CD4-positive, alpha-beta T cell (primary cell): ENCODE results near the gene SRP54. TPM values are rescaled to one million over a fixed set of nuclear protein-coding genes. Genes with fewer than 3 reads are reported as not detected.

Experiments
- ATAC-seq: fragments of 200-7000 bp; cut with Tn5 transposase; one replicate; pipeline ENCODE4 v1.10.0; 2022; ENCODE audit warnings: mild to moderate bottlenecking; ENCODE audit not compliant: poor library complexity
- CTCF ChIA-PET: fragments of 350-600 bp; sonication (Branson Sonifier 250); formaldehyde crosslinking; loops from one replicate; lab custom pipeline; 2021; ENCODE audit warnings: antibody characterized with exemption, inconsistent platforms; lab: Charles Lee
- POLR2A ChIA-PET: fragments of 350-600 bp; sonication (Branson Sonifier 250); formaldehyde crosslinking; loops from one replicate; lab custom pipeline; 2021; ENCODE audit warnings: antibody characterized with exemption, inconsistent platforms; lab: Charles Lee
- DNase-seq, 14 experiments: peaks; one replicate each; pipeline ENCODE4 v3.0.0-alpha.2; 2013 to 2020; ENCODE audit warnings: mixed read lengths in 2 of 14
- H3K27ac ChIP-seq, 2 donors: one replicate each; pipeline versions ENCODE4 v1.5.1 to v1.7.0; 2013; ENCODE audit warnings: low read length in 2 of 2, low read depth in 1 of 2, mild to moderate bottlenecking in 1 of 2
- H3K27me3 ChIP-seq, 2 experiments: 1 replicate in 1 of 2; 2 replicates in 1 of 2; pipeline versions ENCODE4 v1.6.1 to v1.7.0; 2013; ENCODE audit warnings: low read length in 2 of 2, control low read depth in 1 of 2, mild to moderate bottlenecking in 1 of 2, moderate library complexity in 1 of 2; ENCODE audit not compliant: insufficient read depth in 2 of 2, control insufficient read depth in 1 of 2
- H3K36me3 ChIP-seq: one replicate; pipeline ENCODE4 v1.6.1; 2013; ENCODE audit warnings: low read length, control low read depth; ENCODE audit not compliant: insufficient read depth
- H3K4me1 ChIP-seq: one replicate; pipeline ENCODE4 v1.6.1; 2013; ENCODE audit warnings: low read length, control low read depth; ENCODE audit not compliant: insufficient read depth
- H3K4me3 ChIP-seq: one replicate; pipeline ENCODE4 v1.5.1; 2013; ENCODE audit warnings: mild to moderate bottlenecking, low read length, moderate library complexity
- H3K9me3 ChIP-seq, 2 experiments: 1 replicate in 1 of 2; 2 replicates in 1 of 2; pipeline versions ENCODE4 v1.6.1 to v1.7.0; 2013; ENCODE audit warnings: low read length in 2 of 2, mild to moderate bottlenecking in 2 of 2, control low read depth in 1 of 2, moderate library complexity in 1 of 2; ENCODE audit not compliant: control insufficient read depth in 1 of 2, insufficient read depth in 1 of 2
- H3K27ac Mint-ChIP-seq: one replicate; pipeline ENCODE4 v1.8.0; 2020; ENCODE audit warnings: mixed read lengths
- H3K27me3 Mint-ChIP-seq: one replicate; pipeline ENCODE4 v1.8.0; 2021; ENCODE audit warnings: mixed read lengths
- H3K36me3 Mint-ChIP-seq: one replicate; pipeline ENCODE4 v1.8.0; 2021; ENCODE audit warnings: low read depth, mixed read lengths
- H3K4me1 Mint-ChIP-seq: one replicate; pipeline ENCODE4 v1.8.0; 2021; ENCODE audit warnings: low read depth, mixed read lengths
- H3K4me3 Mint-ChIP-seq: one replicate; pipeline ENCODE4 v1.8.0; 2020; ENCODE audit warnings: mild to moderate bottlenecking, mixed read lengths
- H3K9me3 Mint-ChIP-seq: one replicate; pipeline ENCODE4 v1.8.0; 2020; ENCODE audit warnings: mixed read lengths
- intact Hi-C, 2 experiments: fragments of 100-400 bp; cut with DNase I in 1 of 2; cut with micrococcal nuclease in 1 of 2; formaldehyde crosslinking; loops; one replicate each; pipeline versions ENCODE4 v1.15.1 to v1.9.0; 2023 to 2025; cut with DNase I, micrococcal nuclease
- total RNA-seq, 174 experiments: library from RNA in 2 of 174; stranded (reverse) in 2 of 174; gene quantifications; one replicate each; pipeline ENCODE4 v1.2.3 and lab custom pipeline; 2021 to 2026
- TF ChIP-seq, protein P1 (sequence below): fragments of 200-600 bp; IDR thresholded peaks from one replicate; pipeline ENCODE4 v1.8.0; 2022; ENCODE audit warnings: antibody characterized with exemption, mild to moderate bottlenecking

The SRP54 gene
- total RNA-seq, 2 experiments from 2014 or later, result 30.3 to 32.7 TPM

DNA sequence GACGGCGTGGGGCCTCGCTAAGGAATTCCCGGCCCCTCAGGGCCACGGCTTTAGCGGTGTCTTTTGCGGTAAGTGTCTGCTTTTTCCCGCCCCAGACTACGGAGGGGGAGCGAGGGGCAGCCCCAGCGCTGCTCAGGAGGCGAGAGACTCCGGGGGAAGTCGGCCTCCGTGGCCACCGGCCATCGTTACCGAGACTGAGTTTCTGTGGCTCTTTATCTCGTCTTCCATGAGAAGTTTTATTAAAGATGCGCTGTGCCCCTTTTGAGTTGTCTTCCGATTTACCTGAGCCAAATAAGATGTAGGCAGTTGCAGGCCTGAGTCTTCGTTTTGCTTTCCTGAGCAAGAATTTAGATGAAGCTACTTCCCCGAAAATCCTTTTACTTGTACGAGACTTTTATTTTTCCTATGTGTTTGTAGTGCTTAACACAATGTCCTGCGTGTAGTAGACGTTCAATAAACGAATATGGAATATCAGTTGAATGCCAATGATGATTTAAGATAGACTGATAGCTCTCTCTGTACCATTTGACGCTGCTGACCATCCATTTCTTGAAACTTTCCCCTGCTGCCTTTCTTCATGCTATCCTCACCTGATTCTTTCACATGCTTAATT, 462 bp downstream of the SRP54 start:
- Histone ChIP-seq H3K4me3 (peak overlapping the region; percentile 81), H3K36me3 (no peaks in the 10 kb centered on the region), H3K27me3 (no peaks in the 10 kb centered on the region), H3K27ac (peak overlapping the region; percentile 96 to 99), H3K9me3 (no peaks in the 10 kb centered on the region), H3K4me1 (peaks cover 38% of the 10 kb centered on the region)
- peak; percentile 3 for ATAC-seq
- Mint-ChIP-seq H3K4me1 (peaks cover 15% of the 10 kb centered on the region), H3K9me3 (no peaks in the 10 kb centered on the region), H3K27me3 (no peaks in the 10 kb centered on the region), H3K4me3 (no peak overlapping the region), H3K27ac (no peak overlapping the region), H3K36me3 (peaks cover 6% of the 10 kb centered on the region)
- intact Hi-C loops, result loop anchor here (2.0 to 5.0 kb wide), 7 partner anchors 108 to 844 kb away; partner anchors contain the start of genes BAZ1A (in 1 of the 2), BRMS1L (in 1 of the 2), NFKBIA (in 1 of the 2) and PRORP (in 1 of the 2)
- POLR2A ChIA-PET, result interaction anchor here (0.7 to 6.0 kb wide), 36 partner anchors 10 to 1337 kb away, joined by 3 to 172 read pairs (median 5); partner anchors contain the start of genes BAZ1A, CFL2, FAM177A1 and MBIP
- DNase-seq, result no peak
- CTCF ChIA-PET, result interaction anchor here (0.5 to 2.9 kb wide), 4 partner anchors 63 to 428 kb away, joined by 3 to 7 read pairs (median 4); partner anchors contain the start of gene FAM177A1
- TF ChIP-seq, protein P1, sequence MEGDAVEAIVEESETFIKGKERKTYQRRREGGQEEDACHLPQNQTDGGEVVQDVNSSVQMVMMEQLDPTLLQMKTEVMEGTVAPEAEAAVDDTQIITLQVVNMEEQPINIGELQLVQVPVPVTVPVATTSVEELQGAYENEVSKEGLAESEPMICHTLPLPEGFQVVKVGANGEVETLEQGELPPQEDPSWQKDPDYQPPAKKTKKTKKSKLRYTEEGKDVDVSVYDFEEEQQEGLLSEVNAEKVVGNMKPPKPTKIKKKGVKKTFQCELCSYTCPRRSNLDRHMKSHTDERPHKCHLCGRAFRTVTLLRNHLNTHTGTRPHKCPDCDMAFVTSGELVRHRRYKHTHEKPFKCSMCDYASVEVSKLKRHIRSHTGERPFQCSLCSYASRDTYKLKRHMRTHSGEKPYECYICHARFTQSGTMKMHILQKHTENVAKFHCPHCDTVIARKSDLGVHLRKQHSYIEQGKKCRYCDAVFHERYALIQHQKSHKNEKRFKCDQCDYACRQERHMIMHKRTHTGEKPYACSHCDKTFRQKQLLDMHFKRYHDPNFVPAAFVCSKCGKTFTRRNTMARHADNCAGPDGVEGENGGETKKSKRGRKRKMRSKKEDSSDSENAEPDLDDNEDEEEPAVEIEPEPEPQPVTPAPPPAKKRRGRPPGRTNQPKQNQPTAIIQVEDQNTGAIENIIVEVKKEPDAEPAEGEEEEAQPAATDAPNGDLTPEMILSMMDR, result no peak

DNA sequence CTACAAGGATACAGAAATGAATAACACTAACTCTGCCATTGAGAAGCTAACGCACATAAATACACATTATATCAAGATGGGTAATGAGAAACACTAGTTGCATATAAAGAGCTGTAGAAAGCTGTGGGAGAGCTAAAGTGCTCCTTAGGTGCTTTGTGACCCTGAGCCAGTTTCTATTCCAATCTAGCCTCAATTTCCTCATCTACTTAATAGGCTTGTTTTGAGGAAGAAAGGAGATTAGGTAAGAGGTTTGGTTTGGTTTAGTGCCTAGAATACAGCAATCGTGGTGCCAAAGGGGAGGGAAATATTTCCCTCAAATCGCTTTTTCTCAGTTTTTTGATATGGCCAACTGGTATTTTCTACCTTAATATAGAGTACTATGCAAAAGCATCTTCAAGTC, 994 bp downstream of the SRP54 start:
- peaks cover 38% of the 10 kb centered on the region for H3K4me1 ChIP-seq
- POLR2A ChIA-PET, result interaction anchor here (0.9 to 6.0 kb wide), 13 partner anchors 12 to 421 kb away, joined by 3 to 172 read pairs (median 16); partner anchors contain the start of genes BAZ1A, FAM177A1, NFKBIA and PPP2R3C
- peak overlapping the region; percentile 81 for H3K4me3 ChIP-seq

DNA sequence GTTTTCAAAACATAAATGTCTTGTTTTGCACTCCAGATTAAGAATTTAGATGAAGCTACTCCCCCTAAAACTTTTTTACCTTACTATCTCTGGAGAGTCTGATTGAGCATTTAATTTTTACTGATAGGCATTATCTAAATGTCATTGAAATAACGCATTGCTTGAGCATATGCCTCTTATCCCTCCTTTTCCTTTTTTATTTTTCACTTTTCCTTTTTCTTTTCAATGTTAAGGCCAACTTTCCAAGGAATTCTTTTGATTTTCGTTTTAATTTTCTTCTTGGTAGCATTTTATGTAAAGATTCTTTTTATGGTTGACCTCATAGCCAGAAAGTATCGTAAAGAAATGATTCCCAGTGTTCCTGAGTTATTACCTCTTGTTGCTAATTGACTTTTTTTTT, 2.9 kb downstream of the SRP54 start:
- Mint-ChIP-seq H3K27ac (no peak overlapping the region), H3K4me1 (peaks cover 31% of the 10 kb centered on the region), H3K4me3 (no peak overlapping the region), H3K27me3 (no peaks in the 10 kb centered on the region), H3K36me3 (peaks cover 6% of the 10 kb centered on the region), H3K9me3 (no peaks in the 10 kb centered on the region)
- CTCF ChIA-PET, result no interaction called here
- DNase-seq (no peak), ATAC-seq (no peak)
- H3K4me1 ChIP-seq, result peaks cover 31% of the 10 kb centered on the region
- H3K9me3 ChIP-seq, result no peaks in the 10 kb centered on the region
- no peaks in the 10 kb centered on the region for H3K36me3 ChIP-seq
- TF ChIP-seq, protein P1, result no peak
- POLR2A ChIA-PET, result no interaction called here
- no peaks in the 10 kb centered on the region for H3K27me3 ChIP-seq
- intact Hi-C loops, result loop anchor here in 1 of 2 experiments (5.0 kb wide), 1 partner anchor 353 kb away; the partner anchor contains the start of gene SNX6
- H3K4me3 ChIP-seq, result no peak overlapping the region
- H3K27ac ChIP-seq, result no peak overlapping the region

More for the DNA sequence above, 994 bp downstream of the SRP54 start:
- CTCF ChIA-PET, result interaction anchor here (1.3 kb wide), 1 partner anchor 63 kb away, joined by 4 read pairs; the partner anchor contains the start of gene FAM177A1
- Histone ChIP-seq H3K36me3 (no peaks in the 10 kb centered on the region), H3K27me3 (no peaks in the 10 kb centered on the region), H3K27ac (peak overlapping the region in 1 of 2 donors; percentile 99), H3K9me3 (no peaks in the 10 kb centered on the region)
- DNase-seq, result peak in 1 of 14 experiments; percentile 14
- H3K36me3 Mint-ChIP-seq, result peaks cover 6% of the 10 kb centered on the region
- peaks cover 17% of the 10 kb centered on the region for H3K4me1 Mint-ChIP-seq
- no peaks in the 10 kb centered on the region for H3K27me3 Mint-ChIP-seq
- no peak overlapping the region for H3K27ac Mint-ChIP-seq
- H3K4me3 Mint-ChIP-seq, result no peak overlapping the region
- no peak for ATAC-seq
- TF ChIP-seq, protein P1, result no peak
- intact Hi-C loops, result loop anchor here (2.0 to 5.0 kb wide), 7 partner anchors 109 to 844 kb away; partner anchors contain the start of genes BAZ1A (in 1 of the 2), BRMS1L (in 1 of the 2), NFKBIA (in 1 of the 2) and PRORP (in 1 of the 2)
- H3K9me3 Mint-ChIP-seq, result no peaks in the 10 kb centered on the region
